Sigmoid colon (tissue), 7 donors: Measurements from ENCODE around the gene MEGF11. TPM values are rescaled to one million over a fixed set of nuclear protein-coding genes. Genes with fewer than 3 reads are reported as not detected.
"Not testable (repeated sequence)": the region's sequence is repeated elsewhere in the genome, so short reads cannot be mapped to it uniquely, and the experiment has no call there.

Experiments
- DNase-seq: peaks from one replicate; pipeline ENCODE4 v3.0.0-alpha.2; 2019
- H3K27ac ChIP-seq, 4 donors: fragments of 200-600 bp; sonication (generic); one replicate each; pipeline ENCODE4 v1.5.1; 2016 to 2019; ENCODE audit warnings: mild to moderate bottlenecking in 1 of 4
- H3K27me3 ChIP-seq, 3 donors: fragments of 200-600 bp; sonication (generic); one replicate each; pipeline ENCODE4 v1.5.1; 2019; ENCODE audit warnings: mild to moderate bottlenecking in 1 of 3
- H3K36me3 ChIP-seq, 4 donors: fragments of 200-600 bp; sonication (generic); one replicate each; pipeline ENCODE4 v1.5.1; 2016 to 2019
- H3K4me1 ChIP-seq, 4 donors: fragments of 200-600 bp; sonication (generic); one replicate each; pipeline ENCODE4 v1.5.1; 2017 to 2019
- H3K4me3 ChIP-seq, 4 donors: fragments of 200-600 bp; sonication (generic); one replicate each; pipeline ENCODE4 v1.5.1; 2017 to 2019; ENCODE audit warnings: mild to moderate bottlenecking in 2 of 4, moderate library complexity in 1 of 4
- H3K9me3 ChIP-seq, 4 donors: fragments of 200-600 bp in 3 of 4; sonication (generic) in 3 of 4; one replicate each; pipeline versions ENCODE4 v1.5.1 to v1.6.1; 2013 to 2019
- CTCF ChIP-seq, 4 experiments: fragments of 450-650 bp in 3 of 4; fragments of 200-600 bp in 1 of 4; IDR thresholded peaks; one replicate each; pipeline ENCODE4 v1.5.1; 2016 to 2019; ENCODE audit warnings: antibody characterized with exemption in 4 of 4, mild to moderate bottlenecking in 3 of 4, moderate library complexity in 2 of 4
- EP300 ChIP-seq, 4 donors: sonication (generic); formaldehyde crosslinking; IDR thresholded peaks; one replicate each; pipeline ENCODE4 v1.6.1; 2017; ENCODE audit warnings: antibody characterized with exemption in 4 of 4
- POLR2A ChIP-seq, 2 donors: fragments of 450-650 bp; IDR thresholded peaks; one replicate each; pipeline ENCODE4 v1.6.1; 2016; ENCODE audit warnings: antibody characterized with exemption in 2 of 2, mild to moderate bottlenecking in 2 of 2, moderate library complexity in 2 of 2
- POLR2AphosphoS5 ChIP-seq, 4 donors: sonication (generic); formaldehyde crosslinking; IDR thresholded peaks; one replicate each; pipeline ENCODE4 v1.6.1; 2017; ENCODE audit warnings: antibody characterized with exemption in 4 of 4
- WGBS, 2 donors: extraction: QIAGEN DNeasy Blood & Tissue Kit; methylation state at CpG; one replicate each; pipeline ENCODE4 v1.1.7; 2013; 5-methylcytosine and 5-hydroxymethylcytosine counted together
- intact Hi-C: fragments of 100-400 bp; cut with DNase I; formaldehyde crosslinking; loops from one replicate; pipeline ENCODE4 v1.15.1; 2023
- polyA plus RNA-seq, 3 donors: library from polyadenylated mRNA; stranded (reverse); fragments of 200-250 nt; gene quantifications; one replicate each; pipeline ENCODE4 v1.2.3, GENCODE V29; 2013
- total RNA-seq, 4 donors: library from RNA; depleted of rRNA; stranded (reverse); fragments of >200 nt; gene quantifications; one replicate each; pipeline ENCODE4 v1.1.0, GENCODE V29; 2016
- donor health status: healthy with polysubstance abuse.
- donor health status: Bipolar disorder and iron deficiency.
- donor health status: healthy.

MEGF11 gene
- total and polyA plus RNA-seq, 7 donors, result 0.04 TPM; not detected in 6

GRCh38 chr15:65869954-65870871 lies 383.3 kb downstream of the MEGF11 start:
- WGBS, 2 donors, result 1% methylated on average over 43 of the region's 43 CpGs
- H3K27ac ChIP-seq, result peak overlapping the region; percentile 95 to 97 (median 96)
- H3K9me3 ChIP-seq, result no peaks in the 10 kb centered on the region
- intact Hi-C loops, result loop anchor here (1.0 kb wide), 1 partner anchor 78 kb away; the partner anchor contains the start of gene DENND4A
- H3K27me3 ChIP-seq, result no peaks in the 10 kb centered on the region
- peaks cover 0 to 14% (median 6%) of the 10 kb centered on the region in 4 donors for H3K4me1 ChIP-seq
- DNase-seq, result peak; percentile 68
- H3K4me3 ChIP-seq, result peak overlapping the region; percentile 90 to 97 (median 94)
- TF ChIP-seq POLR2A (IDR thresholded peaks at IDR 0.05), result peak in 1 of 2 donors; percentile 26
- no peak for TF ChIP-seq CTCF (IDR thresholded peaks at IDR 0.05)
- peak; percentile 10 to 65 (median 61) for TF ChIP-seq POLR2AphosphoS5 (IDR thresholded peaks at IDR 0.05)
- peaks cover 0 to 11% (median 4%) of the 10 kb centered on the region in 4 donors for H3K36me3 ChIP-seq

GRCh38 chr15:65869126-65869953 lies 384.2 kb downstream of the MEGF11 start, which contains the start of gene RAB11A:
Gene RAB11A (plus strand): TSS chr15:65869491. CDS start chr15:65869586, 95 bp downstream.
- peak; percentile 98 for DNase-seq
- H3K4me1 ChIP-seq, result peaks cover 0 to 12% (median 5%) of the 10 kb centered on the region in 4 donors
- 0 to 1% methylated on average over 62 of the region's 62 CpGs for WGBS, 2 donors
- no peaks in the 10 kb centered on the region for H3K9me3 ChIP-seq
- TF ChIP-seq POLR2A (IDR thresholded peaks at IDR 0.05) (peak; percentile 93 to 96), CTCF (IDR thresholded peaks at IDR 0.05) (peak in 1 of 4 experiments; percentile 37), EP300 (IDR thresholded peaks at IDR 0.05) (no peak), POLR2AphosphoS5 (IDR thresholded peaks at IDR 0.05) (peak; percentile 92 to 99 (median 97))
- intact Hi-C loops, result loop anchor here (1.0 kb wide), 1 partner anchor 77 kb away; the partner anchor contains the start of gene DENND4A
- H3K36me3 ChIP-seq, result peaks cover 0 to 2% (median under 1%) of the 10 kb centered on the region in 4 donors
- no peaks in the 10 kb centered on the region for H3K27me3 ChIP-seq
- H3K27ac ChIP-seq, result peak within 1 kb of the TSS; percentile 95 to 97 (median 96)
- H3K4me3 ChIP-seq, result peak within 1 kb of the TSS; percentile 90 to 97 (median 94)

GRCh38 chr15:65868546-65869125 lies 384.9 kb downstream of the MEGF11 start:
- H3K9me3 ChIP-seq, result no peaks in the 10 kb centered on the region
- intact Hi-C loops, result loop anchor here (1.0 kb wide), 1 partner anchor 76 kb away; the partner anchor contains the start of gene DENND4A
- 66 to 69% methylated on average over 11 of the region's 11 CpGs for WGBS, 2 donors
- no peaks in the 10 kb centered on the region for H3K27me3 ChIP-seq
- no peaks in the 10 kb centered on the region for H3K36me3 ChIP-seq
- no peak for TF ChIP-seq POLR2AphosphoS5 (IDR thresholded peaks at IDR 0.05)
- TF ChIP-seq EP300 (IDR thresholded peaks at IDR 0.05), result no peak
- no peak for TF ChIP-seq CTCF (IDR thresholded peaks at IDR 0.05)
- no peak for TF ChIP-seq POLR2A (IDR thresholded peaks at IDR 0.05)
- DNase-seq, result no peak
- peak overlapping the region; percentile 90 to 97 (median 94) for H3K4me3 ChIP-seq
- H3K27ac ChIP-seq, result peak overlapping the region; percentile 95 to 97 (median 96)
- H3K4me1 ChIP-seq, result peaks cover 0 to 12% (median 5%) of the 10 kb centered on the region in 4 donors

- H3K36me3 ChIP-seq, H3K9me3 ChIP-seq, intact Hi-C loops, H3K27me3 ChIP-seq, DNase-seq, H3K4me3 ChIP-seq, H3K27ac ChIP-seq: not testable (repeated sequence)
- peaks cover 0 to 12% (median 5%) of the 10 kb centered on the region in 4 donors for H3K4me1 ChIP-seq
- WGBS, 2 donors, result 94 to 95% methylated on average over 6 of the region's 6 CpGs
These were observed 385.6 kb downstream of the MEGF11 start for GRCh38 chr15:65867933-65868332.
